HEK293 (cell line): ENCODE data around the gene MSLN.

Experiments used
- GLI2 ChIP-seq: fragments of 450-650 bp; formaldehyde crosslinking; IDR thresholded peaks from 2 replicates; pipeline ENCODE4; 2017; ENCODE audit warnings: missing biosample characterization, missing genetic modification characterization, low read depth, borderline replicate concordance
- HOXD13 ChIP-seq: sonication (generic); formaldehyde crosslinking; IDR thresholded peaks from 2 replicates; pipeline ENCODE4 v1.8.0; 2022; ENCODE audit warnings: missing genetic modification reagents, borderline replicate concordance
- SETDB1 ChIP-seq: IDR thresholded peaks from one replicate; pipeline ENCODE4 v1.6.1; 2017; ENCODE audit warnings: mild to moderate bottlenecking, low read length, moderate library complexity, mixed read lengths; ENCODE audit not compliant: insufficient read length
- TSHZ1 ChIP-seq: fragments of 450-650 bp; formaldehyde crosslinking; IDR thresholded peaks from 2 replicates; pipeline ENCODE4 v1.5.1; 2016; ENCODE audit warnings: missing biosample characterization, missing genetic modification characterization, borderline replicate concordance
- ZBTB7A ChIP-seq: fragments of 450-650 bp; formaldehyde crosslinking; IDR thresholded peaks from 2 replicates; pipeline ENCODE4 v1.5.1; 2016; ENCODE audit warnings: low read depth, missing biosample characterization, missing genetic modification characterization
- ZFP69B ChIP-seq: fragments of 450-650 bp; formaldehyde crosslinking; IDR thresholded peaks from 2 replicates; pipeline ENCODE4 v1.5.1; 2016; ENCODE audit warnings: missing biosample characterization, missing genetic modification characterization
- ZNF112 ChIP-seq: fragments of 450-650 bp; formaldehyde crosslinking; IDR thresholded peaks from 2 replicates; pipeline ENCODE4 v1.5.0; 2017; ENCODE audit warnings: missing biosample characterization, missing genetic modification characterization
- ZNF155 ChIP-seq: fragments of 450-650 bp; formaldehyde crosslinking; IDR thresholded peaks from 2 replicates; pipeline ENCODE4 v1.5.1; 2016; ENCODE audit warnings: missing biosample characterization, missing genetic modification characterization
- ZNF18 ChIP-seq: fragments of 450-650 bp; formaldehyde crosslinking; IDR thresholded peaks from 2 replicates; pipeline ENCODE4 v1.5.1; 2016; ENCODE audit warnings: missing biosample characterization, missing genetic modification characterization
- ZNF19 ChIP-seq: fragments of 450-650 bp; formaldehyde crosslinking; IDR thresholded peaks from 2 replicates; pipeline ENCODE4; 2016; ENCODE audit warnings: missing biosample characterization, missing genetic modification characterization, low read depth
- ZNF394 ChIP-seq: fragments of 450-650 bp; formaldehyde crosslinking; IDR thresholded peaks from 2 replicates; pipeline ENCODE4 v1.5.1; 2016; ENCODE audit warnings: missing biosample characterization, missing genetic modification characterization, mild to moderate bottlenecking, moderate library complexity, borderline replicate concordance
- ZNF398 ChIP-seq: fragments of 450-650 bp; formaldehyde crosslinking; IDR thresholded peaks from 2 replicates; pipeline ENCODE4 v1.5.1; 2017; ENCODE audit warnings: missing biosample characterization, missing genetic modification characterization
- ZNF518A ChIP-seq: fragments of 450-650 bp; formaldehyde crosslinking; conservative IDR thresholded peaks from 2 replicates; pipeline ENCODE4 v1.5.1; 2016; ENCODE audit warnings: low read depth, missing biosample characterization, missing genetic modification characterization
- ZNF596 ChIP-seq: fragments of 450-650 bp; IDR thresholded peaks from 2 replicates; pipeline ENCODE4 v1.5.0; 2018; ENCODE audit warnings: missing biosample characterization, mild to moderate bottlenecking, missing genetic modification characterization, moderate library complexity
- ZNF704 ChIP-seq: fragments of 450-650 bp; formaldehyde crosslinking; IDR thresholded peaks from 2 replicates; pipeline ENCODE4 v1.5.1; 2016; ENCODE audit warnings: missing biosample characterization, missing genetic modification characterization
- ZNF791 ChIP-seq: fragments of 450-650 bp; formaldehyde crosslinking; IDR thresholded peaks from 2 replicates; pipeline ENCODE4 v1.5.1; 2016; ENCODE audit warnings: missing biosample characterization, missing genetic modification characterization
- ZNF830 ChIP-seq: fragments of 450-650 bp; IDR thresholded peaks from 2 replicates; pipeline ENCODE4 v1.5.0; 2018; ENCODE audit warnings: missing biosample characterization, missing genetic modification characterization, low read depth, mild to moderate bottlenecking, moderate library complexity
- TF ChIP-seq, protein P1 (sequence below): fragments of 450-650 bp; formaldehyde crosslinking; IDR thresholded peaks from 2 replicates; pipeline ENCODE4 v1.5.1; 2016; ENCODE audit warnings: missing biosample characterization, missing genetic modification characterization, borderline replicate concordance

MSLN gene

DNA sequence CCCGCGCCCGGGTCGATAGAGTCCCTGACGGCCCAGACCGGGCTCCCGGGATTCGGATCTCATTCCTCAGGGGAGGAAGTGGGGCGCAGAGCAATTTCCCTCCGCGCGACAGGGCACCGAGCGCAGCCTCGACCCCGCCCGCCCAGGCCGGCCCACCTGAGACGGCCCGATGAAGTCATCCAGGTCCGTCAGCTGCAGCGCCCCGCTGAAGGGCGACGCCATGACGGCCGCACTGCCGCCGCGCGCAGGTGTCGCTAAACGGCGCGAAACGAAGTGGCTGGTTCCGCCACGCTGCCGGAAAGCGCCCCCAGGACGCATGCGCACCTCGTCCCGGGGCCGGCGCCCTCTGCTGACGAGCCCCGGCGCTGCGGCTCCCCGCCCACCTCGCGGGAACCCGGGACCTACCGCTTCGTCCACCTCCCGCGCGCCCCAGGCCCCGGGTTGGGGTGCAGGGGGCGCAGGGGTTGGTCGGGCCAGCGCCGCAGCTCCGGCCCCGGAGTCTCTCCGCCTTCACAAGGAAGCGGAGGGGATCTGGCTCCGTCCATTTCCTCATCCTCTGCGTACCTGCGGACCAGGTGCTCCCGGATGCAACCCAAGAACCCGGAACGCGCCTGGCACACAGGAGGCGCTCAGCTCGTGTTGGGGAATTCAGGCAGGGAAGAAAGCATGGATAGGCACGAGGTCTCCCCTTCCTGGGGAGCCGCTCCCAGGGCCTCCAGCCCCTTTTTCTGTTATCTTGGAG, 19.6 kb upstream of the MSLN start, which contains the start of gene CIAO3 (continued):
- TF ChIP-seq ZNF18 (tag by site-specific recombination): no peak
- TF ChIP-seq ZFP69B (tag by site-specific recombination): no peak
- TF ChIP-seq HOXD13 (CRISPR knock-in tag): no peak
- TF ChIP-seq ZNF518A (tag by site-specific recombination): peak; percentile 38; the same call in 1 of the 2 replicates
- peak; percentile 33; the same call in 1 of the 2 replicates for TF ChIP-seq ZNF398 (tag by site-specific recombination)
- TF ChIP-seq ZNF596 (tag by site-specific recombination): no peak
- no peak for TF ChIP-seq ZNF155 (tag by site-specific recombination)
- no peak for TF ChIP-seq ZNF830 (tag by site-specific recombination)
- TF ChIP-seq ZNF791 (tag by site-specific recombination): no peak
- no peak for TF ChIP-seq ZNF19 (tag by site-specific recombination)
- no peak for TF ChIP-seq TSHZ1
- TF ChIP-seq ZNF704: no peak
- no peak for TF ChIP-seq GLI2 (tag by site-specific recombination)
- no peak for TF ChIP-seq SETDB1
- TF ChIP-seq, protein P1, sequence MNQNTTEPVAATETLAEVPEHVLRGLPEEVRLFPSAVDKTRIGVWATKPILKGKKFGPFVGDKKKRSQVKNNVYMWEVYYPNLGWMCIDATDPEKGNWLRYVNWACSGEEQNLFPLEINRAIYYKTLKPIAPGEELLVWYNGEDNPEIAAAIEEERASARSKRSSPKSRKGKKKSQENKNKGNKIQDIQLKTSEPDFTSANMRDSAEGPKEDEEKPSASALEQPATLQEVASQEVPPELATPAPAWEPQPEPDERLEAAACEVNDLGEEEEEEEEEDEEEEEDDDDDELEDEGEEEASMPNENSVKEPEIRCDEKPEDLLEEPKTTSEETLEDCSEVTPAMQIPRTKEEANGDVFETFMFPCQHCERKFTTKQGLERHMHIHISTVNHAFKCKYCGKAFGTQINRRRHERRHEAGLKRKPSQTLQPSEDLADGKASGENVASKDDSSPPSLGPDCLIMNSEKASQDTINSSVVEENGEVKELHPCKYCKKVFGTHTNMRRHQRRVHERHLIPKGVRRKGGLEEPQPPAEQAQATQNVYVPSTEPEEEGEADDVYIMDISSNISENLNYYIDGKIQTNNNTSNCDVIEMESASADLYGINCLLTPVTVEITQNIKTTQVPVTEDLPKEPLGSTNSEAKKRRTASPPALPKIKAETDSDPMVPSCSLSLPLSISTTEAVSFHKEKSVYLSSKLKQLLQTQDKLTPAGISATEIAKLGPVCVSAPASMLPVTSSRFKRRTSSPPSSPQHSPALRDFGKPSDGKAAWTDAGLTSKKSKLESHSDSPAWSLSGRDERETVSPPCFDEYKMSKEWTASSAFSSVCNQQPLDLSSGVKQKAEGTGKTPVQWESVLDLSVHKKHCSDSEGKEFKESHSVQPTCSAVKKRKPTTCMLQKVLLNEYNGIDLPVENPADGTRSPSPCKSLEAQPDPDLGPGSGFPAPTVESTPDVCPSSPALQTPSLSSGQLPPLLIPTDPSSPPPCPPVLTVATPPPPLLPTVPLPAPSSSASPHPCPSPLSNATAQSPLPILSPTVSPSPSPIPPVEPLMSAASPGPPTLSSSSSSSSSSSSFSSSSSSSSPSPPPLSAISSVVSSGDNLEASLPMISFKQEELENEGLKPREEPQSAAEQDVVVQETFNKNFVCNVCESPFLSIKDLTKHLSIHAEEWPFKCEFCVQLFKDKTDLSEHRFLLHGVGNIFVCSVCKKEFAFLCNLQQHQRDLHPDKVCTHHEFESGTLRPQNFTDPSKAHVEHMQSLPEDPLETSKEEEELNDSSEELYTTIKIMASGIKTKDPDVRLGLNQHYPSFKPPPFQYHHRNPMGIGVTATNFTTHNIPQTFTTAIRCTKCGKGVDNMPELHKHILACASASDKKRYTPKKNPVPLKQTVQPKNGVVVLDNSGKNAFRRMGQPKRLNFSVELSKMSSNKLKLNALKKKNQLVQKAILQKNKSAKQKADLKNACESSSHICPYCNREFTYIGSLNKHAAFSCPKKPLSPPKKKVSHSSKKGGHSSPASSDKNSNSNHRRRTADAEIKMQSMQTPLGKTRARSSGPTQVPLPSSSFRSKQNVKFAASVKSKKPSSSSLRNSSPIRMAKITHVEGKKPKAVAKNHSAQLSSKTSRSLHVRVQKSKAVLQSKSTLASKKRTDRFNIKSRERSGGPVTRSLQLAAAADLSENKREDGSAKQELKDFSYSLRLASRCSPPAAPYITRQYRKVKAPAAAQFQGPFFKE (tag by site-specific recombination): peak; percentile 66; the same call in 1 of the 2 replicates
- peak; percentile 50; the same call in 1 of the 2 replicates for TF ChIP-seq ZNF394 (tag by site-specific recombination)
- TF ChIP-seq ZBTB7A (tag by site-specific recombination): peak; percentile 50; the same call in 1 of the 2 replicates
- no peak for TF ChIP-seq ZNF112 (tag by site-specific recombination)
